ENCODE measurements around the gene C1QA. TPM values are rescaled to one million over a fixed set of nuclear protein-coding genes. Genes with fewer than 3 reads are reported as not detected.

The C1QA gene
- total and polyA plus RNA-seq, 12 donors: 47.5 to 953 (median 420) TPM

DNA sequence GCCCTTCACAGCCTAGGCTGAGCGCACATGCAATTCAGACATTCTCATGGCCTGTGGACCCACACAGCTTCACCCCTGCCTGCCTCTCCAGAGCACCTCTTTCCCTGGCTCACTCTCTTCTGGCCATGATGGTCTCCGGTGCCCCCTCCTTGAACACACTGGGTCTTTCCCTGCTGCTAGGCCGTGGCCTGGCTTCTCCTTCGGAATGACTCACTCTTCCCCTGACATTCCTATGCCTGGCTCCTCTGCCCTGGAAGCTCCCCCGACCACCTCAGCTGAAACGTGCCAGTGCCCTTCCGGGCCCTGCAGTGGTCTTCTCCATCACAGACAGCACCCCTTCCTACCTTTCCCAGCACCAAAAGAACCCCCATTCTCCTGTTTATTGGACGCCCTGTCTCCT lies 44.9 kb upstream of the C1QA start:
- intact Hi-C loops (cut with DNase I): no loop called here

DNA sequence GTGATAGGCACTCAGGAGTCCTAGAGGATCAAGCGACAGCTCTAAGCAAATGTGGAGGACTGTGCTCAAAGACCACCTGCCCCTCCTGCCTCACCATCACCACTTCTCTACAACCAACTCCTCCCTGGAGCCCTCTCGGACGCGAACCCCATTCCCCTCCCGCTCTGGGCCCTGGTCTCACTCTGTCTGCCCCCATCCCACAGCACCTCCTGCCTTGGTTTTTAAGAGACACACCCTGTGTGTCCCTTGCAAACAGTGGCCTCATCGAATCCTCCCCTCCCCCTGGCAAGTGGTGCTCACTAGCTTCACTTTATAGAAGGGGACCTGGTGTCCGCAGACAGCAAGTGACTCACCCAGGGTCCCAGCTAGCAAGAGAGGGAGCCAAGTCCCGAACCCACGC lies 44.4 kb upstream of the C1QA start:
- H3K4me3 ChIP-seq: no peak overlapping the region
- DNase-seq: no peak
- H3K27me3 ChIP-seq: peaks cover 5% of the 10 kb centered on the region
- intact Hi-C loops (cut with DNase I): no loop called here
- TF ChIP-seq, protein P1, sequence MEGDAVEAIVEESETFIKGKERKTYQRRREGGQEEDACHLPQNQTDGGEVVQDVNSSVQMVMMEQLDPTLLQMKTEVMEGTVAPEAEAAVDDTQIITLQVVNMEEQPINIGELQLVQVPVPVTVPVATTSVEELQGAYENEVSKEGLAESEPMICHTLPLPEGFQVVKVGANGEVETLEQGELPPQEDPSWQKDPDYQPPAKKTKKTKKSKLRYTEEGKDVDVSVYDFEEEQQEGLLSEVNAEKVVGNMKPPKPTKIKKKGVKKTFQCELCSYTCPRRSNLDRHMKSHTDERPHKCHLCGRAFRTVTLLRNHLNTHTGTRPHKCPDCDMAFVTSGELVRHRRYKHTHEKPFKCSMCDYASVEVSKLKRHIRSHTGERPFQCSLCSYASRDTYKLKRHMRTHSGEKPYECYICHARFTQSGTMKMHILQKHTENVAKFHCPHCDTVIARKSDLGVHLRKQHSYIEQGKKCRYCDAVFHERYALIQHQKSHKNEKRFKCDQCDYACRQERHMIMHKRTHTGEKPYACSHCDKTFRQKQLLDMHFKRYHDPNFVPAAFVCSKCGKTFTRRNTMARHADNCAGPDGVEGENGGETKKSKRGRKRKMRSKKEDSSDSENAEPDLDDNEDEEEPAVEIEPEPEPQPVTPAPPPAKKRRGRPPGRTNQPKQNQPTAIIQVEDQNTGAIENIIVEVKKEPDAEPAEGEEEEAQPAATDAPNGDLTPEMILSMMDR (IDR thresholded peaks at IDR 0.05): no peak
- no peak for TF ChIP-seq POLR2A (IDR thresholded peaks at IDR 0.05)
- no peak overlapping the region for H3K27ac ChIP-seq
- 82 to 93% (median 85%) methylated on average over 8 to 9 of the region's 9 CpGs for WGBS, 4 donors
- H3K36me3 ChIP-seq (replicated peaks in 1 of 2): no peaks in the 10 kb centered on the region
- H3K4me1 ChIP-seq (replicated peaks in 1 of 2): no peaks in the 10 kb centered on the region
- H3K9me3 ChIP-seq (replicated peaks in 1 of 3): no peaks in the 10 kb centered on the region

More for the DNA sequence above, 44.9 kb upstream of the C1QA start:
- H3K36me3 ChIP-seq (replicated peaks in 1 of 2): no peaks in the 10 kb centered on the region
- no peak overlapping the region for H3K4me3 ChIP-seq
- 64 to 77% (median 75%) methylated on average over 8 of the region's 8 CpGs for WGBS, 4 donors
- peaks cover 5% of the 10 kb centered on the region for H3K27me3 ChIP-seq
- no peaks in the 10 kb centered on the region for H3K9me3 ChIP-seq (replicated peaks in 1 of 3)
- no peak for DNase-seq
- H3K27ac ChIP-seq: no peak overlapping the region
- TF ChIP-seq POLR2A (IDR thresholded peaks at IDR 0.05): no peak
- TF ChIP-seq, protein P1 (IDR thresholded peaks at IDR 0.05): no peak
- no peaks in the 10 kb centered on the region for H3K4me1 ChIP-seq (replicated peaks in 1 of 2)

DNA sequence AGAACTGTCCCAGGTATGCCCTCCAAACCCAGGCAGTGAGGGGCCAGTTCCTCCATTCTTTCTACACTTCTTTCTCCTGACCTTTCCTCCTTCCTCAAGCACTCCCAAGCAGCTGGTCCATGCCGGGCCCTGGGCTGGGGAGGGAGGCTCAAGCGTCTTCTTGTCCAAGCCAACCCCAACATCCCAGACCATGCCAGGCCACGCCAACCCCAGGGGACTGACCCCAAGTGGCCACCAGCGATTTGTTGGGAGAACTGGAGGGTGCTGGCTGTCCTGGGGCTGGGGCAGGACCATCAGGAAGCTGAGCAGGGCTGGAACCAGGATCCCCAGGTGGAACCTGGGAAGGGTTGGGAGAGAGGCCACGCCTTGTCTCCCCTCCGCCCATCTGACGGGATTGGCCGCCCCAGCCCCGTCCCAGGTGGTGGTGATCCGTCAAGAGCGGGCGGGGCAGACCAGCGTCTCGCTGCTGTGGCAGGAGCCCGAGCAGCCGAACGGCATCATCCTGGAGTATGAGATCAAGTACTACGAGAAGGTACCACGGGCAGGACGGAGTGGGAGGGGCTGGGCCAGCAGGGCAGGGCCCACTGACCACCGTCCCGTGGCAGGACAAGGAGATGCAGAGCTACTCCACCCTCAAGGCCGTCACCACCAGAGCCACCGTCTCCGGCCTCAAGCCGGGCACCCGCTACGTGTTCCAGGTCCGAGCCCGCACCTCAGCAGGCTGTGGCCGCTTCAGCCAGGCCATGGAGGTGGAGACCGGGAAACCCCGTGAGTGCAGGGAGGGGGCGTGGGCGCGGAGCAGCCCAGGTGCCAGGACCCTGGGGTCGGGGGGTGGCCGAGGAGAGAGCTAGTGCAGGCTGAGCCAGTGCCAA lies 43.3 kb upstream of the C1QA start:
- H3K27me3 ChIP-seq: peaks cover 5% of the 10 kb centered on the region
- intact Hi-C loops (cut with DNase I): no loop called here
- WGBS, 4 donors: 43 to 54% (median 48%) methylated on average over 10 to 38 of the region's 38 CpGs
- H3K4me3 ChIP-seq: no peak overlapping the region
- H3K4me1 ChIP-seq (replicated peaks in 1 of 2): no peaks in the 10 kb centered on the region
- no peak overlapping the region for H3K27ac ChIP-seq
- TF ChIP-seq, protein P1 (IDR thresholded peaks at IDR 0.05): no peak
- TF ChIP-seq POLR2A (IDR thresholded peaks at IDR 0.05): no peak
- DNase-seq: no peak
- H3K36me3 ChIP-seq (replicated peaks in 1 of 2): no peaks in the 10 kb centered on the region
- H3K9me3 ChIP-seq (replicated peaks in 1 of 3): no peaks in the 10 kb centered on the region

DNA sequence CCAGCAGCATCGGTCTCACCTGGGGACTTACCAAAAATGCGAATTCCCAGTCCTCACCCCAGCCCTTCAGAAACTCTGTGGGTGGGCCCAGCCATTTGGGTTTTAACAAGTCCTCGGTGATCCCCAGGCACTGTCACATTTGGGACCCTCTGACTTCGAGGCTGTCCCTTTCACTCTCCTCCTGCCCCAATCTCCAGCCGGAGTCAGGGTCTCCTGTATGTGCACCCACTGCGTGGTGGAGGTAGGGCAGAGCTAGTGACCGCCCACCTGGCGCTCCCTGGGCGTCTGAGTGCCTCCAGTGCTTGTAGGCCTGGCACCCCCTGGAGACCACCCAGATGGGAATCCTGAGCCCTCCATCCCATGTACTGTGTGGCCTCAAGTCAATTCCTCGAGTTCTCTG lies 42.0 kb upstream of the C1QA start:
- Histone ChIP-seq H3K36me3 (replicated peaks in 1 of 2) (no peaks in the 10 kb centered on the region), H3K4me1 (replicated peaks in 1 of 2) (no peaks in the 10 kb centered on the region), H3K27ac (no peak overlapping the region), H3K9me3 (replicated peaks in 1 of 3) (no peaks in the 10 kb centered on the region), H3K27me3 (peaks cover 5% of the 10 kb centered on the region), H3K4me3 (no peak overlapping the region)
- intact Hi-C loops (cut with DNase I): no loop called here
- WGBS, 4 donors: 75 to 90% (median 77%) methylated on average over 7 to 10 of the region's 10 CpGs
- DNase-seq: no peak
- TF ChIP-seq POLR2A (IDR thresholded peaks at IDR 0.05): no peak
- TF ChIP-seq, protein P1 (IDR thresholded peaks at IDR 0.05): no peak

Measured in adrenal gland (tissue), 12 donors.